ENCODE results near the gene NEDD1.
A peak's percentile ranks its signal among the peaks of the same experiment; 100 is the strongest.

NEDD1 gene

DNA sequence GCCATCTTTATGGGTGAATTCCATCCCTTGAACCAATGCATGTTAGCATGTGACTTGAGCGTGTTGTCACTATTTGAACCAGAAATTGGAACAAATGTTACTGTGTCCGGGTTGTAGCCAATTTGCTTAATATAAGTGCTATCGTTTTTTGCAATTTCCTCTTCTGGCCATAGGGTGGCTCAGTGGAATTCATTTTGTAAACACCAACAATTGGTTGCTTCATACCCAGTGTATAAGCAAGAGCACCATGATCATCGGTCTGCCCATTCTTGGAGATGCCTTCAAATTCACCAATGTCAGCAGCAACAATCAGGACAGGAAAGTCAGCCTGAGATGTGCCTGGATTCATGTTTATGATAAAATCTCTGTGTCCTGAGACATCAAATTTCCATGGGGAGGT, 5.0 kb upstream of the NEDD1 start:
- DNase-seq (ENCODE audit: low spot score), result no peak

DNA sequence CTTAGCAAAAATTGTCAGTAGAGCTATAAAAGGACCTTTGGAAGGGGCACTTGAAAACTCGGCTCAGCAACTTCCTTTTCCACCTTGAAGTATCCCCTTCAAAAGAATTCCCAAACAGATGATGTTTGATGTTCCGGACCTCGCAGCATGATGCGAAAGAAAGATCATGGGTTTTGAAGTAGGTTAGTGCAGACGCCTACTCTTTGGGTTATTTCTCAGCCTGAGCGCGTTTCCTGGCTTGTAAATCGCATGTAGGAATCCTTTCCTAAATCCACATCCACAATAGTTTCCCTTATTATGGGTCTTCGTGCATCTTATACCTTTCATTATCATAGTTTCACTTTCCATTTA, 584 bp upstream of the NEDD1 start:
- DNase-seq (ENCODE audit: low spot score), result no peak

DNA sequence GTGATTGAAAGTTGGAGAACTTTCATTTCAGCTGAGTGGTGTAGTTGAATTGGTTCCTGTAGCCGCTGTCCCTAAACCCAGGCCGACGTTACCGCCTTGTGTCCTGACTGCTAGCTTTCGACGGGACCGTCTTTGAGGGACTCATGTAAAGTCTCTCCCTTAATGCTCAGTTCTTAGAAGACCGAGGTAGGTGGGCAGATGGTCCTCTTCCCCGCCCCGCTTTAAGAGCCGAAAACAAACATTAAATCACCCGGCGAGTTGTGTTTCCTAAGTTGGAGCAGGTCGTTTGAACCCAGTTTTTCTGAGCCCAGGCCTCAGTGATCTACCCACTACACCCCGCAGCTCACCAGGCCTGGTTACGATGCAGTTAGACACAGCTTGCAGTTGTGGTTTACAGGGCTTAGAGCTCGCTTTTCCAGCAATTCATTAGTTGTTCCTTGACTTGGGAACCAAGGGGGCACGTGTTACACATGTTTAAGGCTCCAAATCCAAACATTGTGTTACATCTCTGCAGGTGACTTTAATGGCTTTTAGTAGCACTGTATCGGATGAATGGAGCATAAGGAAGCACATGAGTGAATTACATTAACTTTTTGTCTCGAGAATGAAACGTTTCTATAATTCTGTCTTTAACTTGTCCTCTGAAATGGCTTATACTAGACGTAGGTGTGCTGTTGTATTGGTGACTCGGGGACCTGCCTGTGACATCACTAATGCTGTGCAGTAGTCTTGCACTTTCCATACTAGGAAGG, 790 bp downstream of the NEDD1 start:
- no peak for DNase-seq (ENCODE audit: low spot score)

DNA sequence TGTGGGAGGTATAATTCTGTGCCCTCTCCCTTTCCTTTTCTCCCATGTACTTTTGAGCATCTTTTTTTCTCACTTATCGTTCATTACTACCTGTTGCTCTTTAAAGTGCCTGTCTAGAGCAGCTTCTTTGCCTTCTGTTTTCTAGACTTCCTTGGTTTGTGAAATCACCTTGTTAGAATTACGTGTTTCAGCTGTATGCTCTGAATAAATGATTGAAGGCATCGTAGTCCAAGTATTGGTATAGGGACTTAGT, 1.3 kb downstream of the NEDD1 start:
- DNase-seq (ENCODE audit: low spot score), result no peak

DNA sequence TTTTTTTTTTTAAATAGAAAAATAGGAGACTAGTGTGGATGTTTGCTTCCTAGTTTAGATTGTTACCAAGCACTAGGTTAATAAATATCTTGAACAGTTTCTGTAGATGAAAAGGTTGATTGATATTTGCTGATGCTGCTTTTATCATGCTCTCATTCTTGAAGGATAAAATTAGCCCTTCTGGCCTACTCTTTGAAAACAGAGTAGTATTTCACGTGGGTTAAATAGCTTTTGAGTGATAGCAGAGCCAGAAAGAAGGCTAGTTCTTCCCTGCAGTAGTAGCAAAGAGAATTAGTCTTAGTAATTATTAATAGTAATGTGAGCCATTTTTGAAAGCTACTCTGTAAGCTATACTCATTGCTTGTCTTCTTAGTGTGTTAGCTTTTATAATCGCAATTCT, 5.2 kb downstream of the NEDD1 start:
- DNase-seq (ENCODE audit: low spot score), result no peak

DNA sequence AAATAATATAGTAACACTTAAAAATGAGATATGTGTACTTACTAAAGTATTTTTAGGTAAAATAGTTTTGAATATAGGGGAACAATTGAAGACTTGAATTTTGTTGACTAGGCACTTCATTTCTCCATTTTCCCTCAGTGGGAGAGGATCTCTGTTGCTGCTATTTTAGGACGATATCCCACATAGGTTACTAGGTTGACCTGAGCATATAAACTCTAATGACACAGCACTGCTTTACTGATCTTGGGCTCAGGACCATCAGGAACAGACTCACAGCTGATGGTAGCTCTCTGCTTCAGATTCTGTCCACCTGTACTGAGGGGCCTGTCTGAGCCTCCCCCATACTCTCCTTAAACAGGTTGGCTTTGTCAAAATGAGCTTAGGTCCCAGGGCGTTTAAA, 5.9 kb downstream of the NEDD1 start:
- no peak for DNase-seq (ENCODE audit: low spot score)

DNA sequence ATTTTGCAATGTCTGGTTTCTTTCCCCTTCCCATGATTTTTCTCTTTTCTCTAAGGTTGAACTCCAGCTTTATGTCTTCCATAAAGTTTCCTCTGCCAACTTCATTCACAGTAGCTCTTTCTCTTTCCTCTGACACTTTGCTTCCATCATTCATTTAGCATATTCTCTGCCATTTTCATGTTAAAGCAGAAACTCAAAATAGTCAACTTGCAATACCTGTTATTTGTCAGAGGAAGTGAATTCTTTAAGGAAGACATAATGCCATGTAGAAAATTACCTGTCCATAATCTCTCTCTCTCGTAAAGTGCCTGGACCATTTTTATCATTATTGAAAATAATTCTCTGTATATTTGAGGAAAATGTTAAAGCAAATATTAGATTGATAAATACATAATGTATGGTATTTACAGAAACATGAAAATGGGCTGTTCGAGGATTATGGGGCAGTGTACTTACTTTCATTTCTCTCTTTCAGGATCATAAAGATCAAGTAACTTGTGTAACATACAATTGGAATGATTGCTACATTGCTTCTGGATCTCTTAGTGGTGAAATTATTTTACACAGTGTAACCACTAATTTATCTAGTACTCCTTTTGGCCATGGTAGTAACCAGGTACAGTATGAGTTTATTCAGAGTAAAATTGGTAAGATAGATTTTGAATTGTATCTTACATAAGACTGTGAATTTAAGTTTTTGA, 12.6 kb downstream of the NEDD1 start:
- no peak for DNase-seq (ENCODE audit: low spot score)

DNA sequence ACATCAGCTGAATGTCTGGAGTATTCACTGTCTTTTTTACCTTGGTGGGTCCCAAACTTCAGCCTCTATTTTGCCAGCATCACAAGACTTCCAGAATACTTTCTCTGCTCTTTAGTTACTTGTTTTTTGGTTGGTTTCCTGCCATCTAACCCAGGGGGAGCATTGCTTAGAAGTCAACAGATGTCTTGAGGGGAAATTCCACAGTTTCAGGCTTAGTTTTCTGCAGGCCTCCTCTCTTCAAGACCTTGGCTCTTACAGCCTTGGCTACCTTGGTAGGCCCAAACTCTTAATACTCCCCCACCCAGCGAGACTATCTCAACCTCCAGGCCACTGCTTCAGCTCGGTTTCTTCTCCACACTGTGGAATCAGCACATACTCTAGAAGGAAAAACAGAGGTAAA, 41.7 kb downstream of the NEDD1 start:
- DNase-seq (ENCODE audit: low spot score), result no peak

DNA sequence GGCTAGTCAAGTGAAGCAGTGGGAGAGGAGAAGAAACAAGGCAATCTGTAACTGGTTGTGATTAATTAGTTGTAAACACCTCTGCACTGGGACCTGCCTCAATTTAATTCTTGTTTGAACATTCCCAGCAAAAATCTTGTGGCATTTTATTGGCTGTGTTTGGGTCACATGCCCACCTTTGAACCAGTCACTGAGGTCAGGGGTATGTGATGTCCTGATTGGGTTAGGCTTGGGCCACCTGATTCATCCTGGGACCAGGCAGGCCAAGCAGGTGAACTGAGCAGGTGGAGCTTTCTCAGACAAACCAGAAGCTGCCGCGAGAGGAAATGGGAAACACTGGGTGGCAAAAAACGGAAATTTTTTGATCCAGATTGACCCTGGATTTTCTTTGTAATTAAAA, 72.5 kb downstream of the NEDD1 start:
- no peak for DNase-seq (ENCODE audit: low spot score)

DNA sequence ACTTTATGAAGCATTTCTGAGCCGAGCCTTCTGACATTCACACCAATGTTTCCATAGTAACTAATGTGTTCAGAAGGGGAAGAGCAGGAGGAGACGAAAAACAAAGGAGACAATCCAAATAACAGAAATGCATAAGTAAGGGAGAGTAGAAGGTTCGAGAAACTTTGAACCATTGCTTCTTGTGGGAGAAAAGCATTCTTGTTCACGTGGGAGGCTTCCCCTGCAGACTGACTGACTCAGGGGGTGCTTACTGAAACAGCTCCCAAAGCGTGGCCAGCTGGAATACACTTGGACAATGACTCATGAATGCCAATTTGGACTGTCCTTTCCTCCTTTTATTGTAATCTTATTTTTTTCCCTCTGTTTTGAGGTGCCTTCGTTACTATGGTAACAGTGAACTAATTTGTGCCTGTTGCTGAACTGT, 73.9 kb downstream of the NEDD1 start:
- DNase-seq (ENCODE audit: low spot score), result no peak

DNA sequence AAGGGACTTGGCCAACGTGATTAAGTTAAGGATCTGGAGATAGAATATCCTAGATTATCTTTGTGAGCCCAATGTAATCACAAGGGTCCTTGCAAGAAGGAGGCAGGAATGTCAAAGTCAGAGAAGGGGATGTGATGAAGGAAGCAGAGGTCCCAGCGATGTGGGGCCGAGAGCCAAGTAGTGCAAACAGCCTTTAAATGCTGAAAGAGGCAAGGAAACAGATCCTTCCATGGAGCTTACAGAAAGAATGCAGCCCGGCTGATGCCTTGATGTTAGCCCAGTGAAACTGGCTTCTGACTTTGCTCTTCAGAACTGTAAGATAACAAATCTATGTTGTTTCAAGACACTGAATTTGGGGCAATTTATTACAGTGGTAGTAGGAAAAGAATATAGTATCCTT, 74.9 kb downstream of the NEDD1 start:
- DNase-seq (ENCODE audit: low spot score), result no peak

DNA sequence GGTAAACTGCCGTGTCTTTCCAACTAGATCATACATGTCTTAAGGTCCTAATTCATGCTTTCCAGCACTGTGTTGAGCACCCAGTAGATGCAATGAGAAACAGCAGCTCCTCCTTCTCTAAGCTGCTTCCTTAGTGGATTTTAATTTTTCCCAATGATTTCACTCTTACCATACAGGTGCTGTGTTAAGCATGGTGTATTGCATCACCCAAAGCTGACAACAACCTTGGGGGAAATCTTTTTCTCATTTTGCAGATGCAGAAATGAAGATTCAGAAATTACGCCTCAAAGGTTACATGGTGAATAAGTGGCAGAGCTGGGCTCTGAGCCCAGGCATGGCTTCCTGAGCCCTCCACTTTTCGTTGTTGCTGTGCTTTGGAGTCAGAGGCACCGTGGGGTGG, 75.6 kb downstream of the NEDD1 start:
- DNase-seq (ENCODE audit: low spot score), result no peak

DNA sequence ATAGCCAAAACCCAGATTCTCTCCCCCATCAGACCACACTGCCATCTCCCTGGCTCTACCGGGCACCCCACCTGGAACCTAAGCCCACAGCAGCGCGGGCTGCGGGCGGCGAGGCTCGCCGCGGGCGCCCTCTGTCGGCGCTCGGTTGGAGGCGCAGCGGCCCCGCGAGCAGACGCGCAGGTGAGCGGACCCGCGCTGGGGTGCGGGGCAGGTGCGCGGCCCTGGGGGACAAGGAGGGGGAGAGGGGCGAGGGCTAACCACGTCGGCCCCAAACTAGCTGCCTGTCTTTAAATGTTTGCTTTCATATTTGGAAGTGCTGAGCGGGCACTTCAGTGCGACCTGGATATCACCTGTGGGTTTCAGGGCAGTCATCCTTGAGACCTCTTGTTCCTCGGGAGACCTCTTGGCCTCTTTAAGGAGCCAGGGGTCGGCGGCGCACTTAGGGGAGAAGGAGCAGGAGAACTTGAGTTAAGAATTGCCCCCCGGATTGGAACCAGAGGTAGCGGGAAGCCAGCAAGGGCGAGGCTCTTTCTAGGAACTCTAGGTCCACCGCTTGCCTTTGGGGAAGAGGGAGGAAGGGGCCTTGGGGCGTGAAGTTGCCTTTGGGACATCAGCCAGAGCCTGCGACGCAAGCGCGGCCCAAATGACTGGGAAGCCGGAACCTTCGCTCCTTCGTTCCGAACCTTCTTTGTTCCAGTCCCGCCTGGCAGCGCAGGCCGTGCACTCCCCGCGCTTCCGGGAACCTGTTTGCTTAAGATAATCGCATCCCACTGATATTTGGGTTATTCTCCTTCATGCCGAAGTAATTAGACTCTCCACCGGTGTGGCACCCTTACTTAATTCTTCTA, 78.7 kb downstream of the NEDD1 start:
- no peak for DNase-seq (ENCODE audit: low spot score)

DNA sequence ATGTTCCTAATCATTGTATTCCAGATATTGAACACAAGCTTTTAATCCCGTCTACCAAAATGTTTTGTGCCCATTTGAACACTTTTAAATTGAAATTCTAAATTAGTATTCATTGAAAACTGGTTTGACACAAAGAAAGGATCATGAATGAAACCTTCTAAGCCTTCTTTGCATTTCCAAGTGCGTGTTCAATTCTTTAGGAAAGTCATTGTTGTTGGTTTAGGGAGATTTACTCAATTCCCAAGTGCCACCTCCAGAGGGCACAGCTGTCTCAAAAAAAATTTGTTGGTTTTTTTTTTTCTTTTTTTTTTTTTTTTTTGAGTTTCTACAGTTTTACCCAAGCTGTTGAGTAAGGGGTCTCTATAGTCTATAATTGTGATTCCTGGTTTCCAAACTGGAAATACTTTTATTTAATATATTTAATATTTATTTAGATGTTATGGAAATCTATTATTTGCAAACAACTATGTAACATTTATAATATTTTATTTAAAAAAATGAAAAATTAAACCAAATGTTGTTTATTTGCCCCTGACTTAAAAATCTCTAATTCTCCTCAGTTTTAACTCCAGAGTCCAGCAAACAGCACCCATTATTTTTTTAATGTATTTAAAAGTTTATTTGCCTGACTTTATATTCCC, 79.9 kb downstream of the NEDD1 start:
- peak; percentile 32 for DNase-seq (ENCODE audit: low spot score)

DNA sequence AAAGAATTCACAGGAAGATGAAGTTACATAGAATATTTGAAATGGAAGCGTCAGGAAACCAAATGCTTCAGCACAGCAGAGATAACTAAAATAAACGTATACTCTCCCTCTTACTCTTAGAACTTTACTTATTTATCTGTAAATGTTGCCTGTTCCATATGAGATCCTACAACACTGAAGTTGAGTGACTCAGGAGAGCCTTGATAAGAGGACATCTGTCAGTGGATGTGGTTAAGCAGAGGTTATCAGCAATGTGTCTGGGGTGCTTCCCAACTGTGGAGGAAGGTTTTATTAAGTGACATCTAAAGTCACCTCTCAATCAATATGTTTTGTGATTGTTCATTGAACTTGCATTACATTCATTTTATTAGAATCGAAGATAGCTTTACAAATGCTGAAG, 81.9 kb downstream of the NEDD1 start:
- DNase-seq (ENCODE audit: low spot score), result no peak

DNA sequence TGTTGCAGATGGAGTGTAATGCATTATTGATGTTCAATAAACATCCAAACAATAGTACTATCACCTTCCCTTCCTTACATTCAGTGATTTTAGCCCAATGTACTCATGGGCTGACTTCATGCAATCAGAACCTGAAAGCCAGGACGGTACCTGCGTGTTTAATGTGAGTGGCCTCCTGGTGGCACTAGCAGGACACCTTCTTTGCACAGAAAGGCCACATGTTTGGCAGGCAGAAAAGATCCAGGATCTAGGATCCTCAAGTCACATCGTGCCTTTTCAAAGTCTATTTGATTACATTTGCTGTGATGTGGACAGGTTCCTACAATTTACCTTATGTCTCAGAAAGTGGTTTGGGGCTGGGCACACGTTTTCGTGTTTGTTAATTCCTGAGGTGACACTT, 82.9 kb downstream of the NEDD1 start:
- DNase-seq (ENCODE audit: low spot score), result no peak

DNA sequence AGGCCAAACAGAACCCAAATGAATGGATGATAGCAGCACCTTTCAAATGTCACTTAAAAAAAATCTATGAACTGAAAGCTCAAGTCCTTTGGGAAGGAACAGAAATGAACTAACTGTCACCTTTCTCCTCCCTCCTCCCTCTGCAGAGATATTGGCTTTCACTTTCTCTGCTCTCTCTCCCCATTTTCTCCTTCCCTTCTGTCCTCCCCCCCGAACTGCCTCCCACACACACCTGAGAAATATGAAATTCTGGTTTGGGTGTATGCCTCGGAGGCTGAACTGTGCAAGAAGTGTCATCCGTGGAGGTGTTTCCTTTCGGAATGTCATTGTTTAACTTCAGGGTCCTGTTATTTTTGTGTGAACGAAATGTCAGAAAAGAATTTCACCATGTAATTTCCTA, 87.8 kb downstream of the NEDD1 start:
- no peak for DNase-seq (ENCODE audit: low spot score)

DNA sequence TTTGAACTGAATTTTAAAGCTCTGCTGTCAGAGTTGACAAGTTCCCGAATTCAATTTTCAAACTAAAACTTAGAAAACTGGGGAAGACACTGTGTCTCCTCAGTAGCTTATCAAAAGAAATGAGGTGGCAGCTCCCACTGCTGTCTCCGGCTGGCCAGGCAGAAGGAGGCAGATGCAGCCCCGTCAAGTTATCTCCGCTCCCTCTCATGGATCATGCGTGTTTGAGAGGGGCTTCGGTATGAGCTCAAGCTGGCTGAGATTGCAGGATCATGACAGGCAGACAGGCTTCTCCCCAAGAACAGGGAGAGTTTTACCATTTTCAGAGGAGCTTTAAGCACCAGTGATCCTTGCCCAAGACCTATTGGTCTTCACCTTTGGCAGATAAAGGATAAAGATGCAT, 88.8 kb downstream of the NEDD1 start:
- DNase-seq (ENCODE audit: low spot score), result no peak

DNA sequence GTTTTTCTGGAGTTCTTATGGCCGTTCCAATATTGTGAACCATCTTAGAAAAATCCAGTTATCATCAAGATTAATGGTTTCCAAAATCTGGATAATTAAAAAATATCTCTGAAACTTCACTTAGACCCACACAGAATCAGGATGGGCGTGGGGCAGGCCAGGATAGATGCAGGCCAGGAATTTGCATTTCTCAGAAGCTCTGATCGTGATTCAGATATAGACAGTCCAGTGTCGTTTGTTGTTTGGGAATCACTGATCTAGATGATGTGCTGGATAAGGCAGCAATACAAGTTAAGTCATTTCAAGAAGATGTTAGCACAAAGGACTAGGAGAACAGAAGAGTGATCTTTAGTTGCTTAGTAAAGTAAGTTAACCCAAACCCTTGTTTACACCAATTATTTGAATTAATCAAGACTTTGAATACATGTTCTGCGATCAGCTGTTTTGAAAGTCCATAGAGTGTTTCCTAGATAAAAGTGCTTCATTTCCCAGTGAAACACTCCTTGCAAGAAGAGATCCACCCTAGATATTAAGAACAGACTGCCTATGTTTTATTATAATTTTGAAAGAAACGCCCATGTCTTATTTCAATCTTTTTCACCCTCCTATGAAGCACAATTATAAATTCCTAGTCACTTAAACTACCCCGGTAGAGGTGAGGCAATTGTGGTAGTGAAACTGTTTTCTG, 90.9 kb downstream of the NEDD1 start:
- DNase-seq (ENCODE audit: low spot score), result no peak

DNA sequence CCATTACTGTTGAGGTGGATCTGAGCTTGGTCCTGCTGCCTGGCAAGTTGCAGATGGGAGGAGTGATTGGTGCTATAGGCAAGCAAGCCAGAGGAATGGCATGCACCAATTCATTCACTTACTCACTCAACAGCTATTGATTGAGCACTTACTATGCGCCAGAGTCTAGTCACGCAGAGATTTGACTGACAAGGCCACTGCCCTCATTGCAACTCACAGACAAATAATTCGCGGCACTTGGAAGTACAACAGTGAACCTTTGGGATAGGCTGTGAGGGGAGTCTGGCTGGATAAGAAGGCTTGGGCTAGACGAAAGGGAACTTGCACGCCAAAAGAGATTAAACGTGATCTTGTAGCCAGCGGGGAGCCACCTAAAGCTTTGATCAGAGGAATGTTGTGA, 96.2 kb downstream of the NEDD1 start:
- DNase-seq (ENCODE audit: low spot score), result no peak
